ENCODE data around the gene PHACTR1.

GRCh38 chr6:12892151-12892550, 175.6 kb downstream of the PHACTR1 start:
- TF ChIP-seq CTCF (IDR thresholded peaks at IDR 0.05) (no peak), POLR2AphosphoS5 (IDR thresholded peaks at IDR 0.05; ENCODE audit: insufficient read depth in 1 of 2, low read depth in 1 of 2) (no peak), POLR2A (IDR thresholded peaks at IDR 0.05) (no peak)
